NCI-H2081 treated with DMSO at 0.1 percent for 48 hours (cell line): ENCODE data around the gene UGGT2.
"Not testable (repeated sequence)": the region's sequence is repeated elsewhere in the genome, so short reads cannot be mapped to it uniquely, and the experiment has no call there.

Experiments used
- DNase-seq: peaks from one replicate; lab custom pipeline; 2025; lab: John Stamatoyannopoulos, UW

The UGGT2 gene

DNA sequence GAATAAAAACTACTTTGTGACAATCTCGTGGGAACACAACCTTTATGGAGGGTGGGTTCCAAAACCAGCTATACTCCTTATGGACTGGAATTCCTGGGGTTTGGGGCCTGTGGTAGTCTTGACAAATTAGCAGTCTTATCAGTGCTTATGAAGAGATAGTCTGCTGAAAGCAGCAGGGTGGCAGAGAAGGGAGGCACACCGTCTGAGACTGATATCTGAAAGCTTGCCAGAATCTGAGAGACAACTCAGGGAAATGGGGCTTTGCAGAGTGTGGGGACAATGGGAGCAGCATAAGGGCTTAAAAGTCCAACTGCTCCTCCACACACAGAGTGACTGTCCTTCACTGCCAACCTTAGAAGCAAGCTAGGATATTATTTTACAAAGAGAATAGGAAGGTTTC is 95.9 kb downstream of the UGGT2 start:
- no peak for DNase-seq

DNA sequence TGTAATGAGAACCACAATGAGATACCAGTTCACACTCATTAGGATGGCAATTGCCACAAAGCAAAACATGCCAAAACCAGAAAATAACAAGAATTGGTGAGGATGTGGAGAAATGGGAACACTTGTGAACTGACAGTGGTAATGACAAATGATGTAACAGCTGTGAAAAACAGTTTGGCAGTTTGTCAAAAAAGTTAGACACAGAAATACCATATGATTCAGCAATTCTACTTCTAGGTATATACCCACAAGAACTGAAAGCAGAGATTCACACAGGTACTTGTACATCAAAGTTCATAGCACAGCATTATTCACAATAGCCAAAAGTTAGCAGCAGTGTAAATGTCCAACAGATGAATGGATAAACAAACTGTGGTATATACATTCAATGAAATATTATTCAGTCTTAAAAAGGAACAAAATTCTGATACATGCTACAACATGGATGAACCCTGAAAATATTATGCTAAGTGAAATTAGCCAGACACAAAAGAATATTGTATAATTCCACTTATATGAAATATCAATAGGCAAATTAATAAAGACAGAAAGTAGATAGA is 96.5 kb downstream of the UGGT2 start:
- no peak for DNase-seq

DNA sequence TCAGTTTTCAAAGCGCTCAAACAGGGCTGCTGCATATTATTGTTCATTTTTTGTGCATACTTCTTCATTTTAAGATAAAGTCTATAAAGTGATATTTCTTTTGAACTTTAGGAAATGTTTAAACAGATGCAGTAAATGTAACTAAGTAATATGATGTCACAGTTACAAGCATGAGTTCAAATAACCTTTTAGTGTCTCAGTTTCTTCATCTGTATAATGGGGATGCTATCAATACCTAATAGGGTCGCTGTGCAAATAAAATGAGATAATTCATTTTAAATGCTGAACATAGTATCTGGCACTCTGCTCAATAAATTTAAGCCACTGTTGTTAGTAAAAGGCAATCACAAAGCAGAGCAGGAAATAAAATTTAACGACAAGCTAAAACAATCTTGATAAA is 97.5 kb downstream of the UGGT2 start:
- DNase-seq: no peak

DNA sequence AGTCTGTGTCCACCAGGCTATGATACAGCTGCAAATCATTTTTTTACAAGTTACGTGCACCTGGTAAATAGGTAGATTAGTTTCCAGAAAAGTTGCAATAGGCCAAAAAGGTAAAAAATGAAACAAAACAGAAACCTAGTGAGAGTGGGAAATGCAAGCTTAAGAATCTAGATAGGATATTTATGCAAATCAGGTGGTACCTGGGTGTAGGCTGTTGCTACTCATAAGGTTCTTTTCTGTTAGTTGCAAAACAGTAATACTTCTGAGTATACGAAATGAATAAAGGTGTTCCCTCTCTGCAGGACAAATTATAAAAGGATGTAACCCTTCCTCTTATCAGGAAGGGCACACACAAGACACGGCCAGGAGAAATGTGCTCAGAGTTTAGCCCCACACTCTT is 97.9 kb downstream of the UGGT2 start:
- no peak for DNase-seq

DNA sequence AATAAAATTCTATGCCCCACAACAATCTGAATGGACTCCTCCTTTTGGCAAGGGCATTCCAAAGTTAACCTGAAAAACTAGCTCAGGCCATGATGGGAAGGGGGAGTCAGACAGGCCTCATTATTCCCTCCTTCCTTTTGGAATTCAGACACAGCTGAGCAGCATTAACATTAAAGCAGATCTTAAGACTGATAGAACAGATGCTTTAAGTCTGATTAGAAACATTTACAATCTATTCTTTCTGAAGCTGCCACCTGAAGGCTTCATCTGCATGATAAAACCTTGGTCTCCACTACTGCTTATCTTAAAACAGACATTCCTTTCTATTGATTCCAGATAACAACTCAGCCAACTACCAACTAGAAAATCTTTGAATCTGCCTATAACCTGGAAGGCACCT is 98.9 kb downstream of the UGGT2 start:
- no peak for DNase-seq

DNA sequence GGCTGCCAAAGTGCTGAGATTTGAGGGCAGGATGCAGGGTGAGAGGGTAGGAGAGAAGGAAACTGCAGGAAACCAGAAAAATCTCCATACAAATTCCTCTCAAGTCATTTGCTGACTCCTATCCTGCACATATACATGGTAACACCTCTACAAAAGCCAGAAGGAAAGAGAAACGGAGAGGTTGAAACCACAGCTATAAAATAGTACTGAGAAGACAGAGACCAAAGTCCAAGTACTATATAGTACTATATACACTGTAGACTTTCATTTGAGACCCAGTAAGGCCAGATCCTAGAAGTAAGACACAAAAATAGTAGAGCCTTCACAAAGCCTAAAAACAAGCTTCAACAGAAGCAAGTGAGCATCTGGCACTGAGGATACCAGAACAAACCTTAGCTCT is 103.1 kb downstream of the UGGT2 start:
- no peak for DNase-seq

DNA sequence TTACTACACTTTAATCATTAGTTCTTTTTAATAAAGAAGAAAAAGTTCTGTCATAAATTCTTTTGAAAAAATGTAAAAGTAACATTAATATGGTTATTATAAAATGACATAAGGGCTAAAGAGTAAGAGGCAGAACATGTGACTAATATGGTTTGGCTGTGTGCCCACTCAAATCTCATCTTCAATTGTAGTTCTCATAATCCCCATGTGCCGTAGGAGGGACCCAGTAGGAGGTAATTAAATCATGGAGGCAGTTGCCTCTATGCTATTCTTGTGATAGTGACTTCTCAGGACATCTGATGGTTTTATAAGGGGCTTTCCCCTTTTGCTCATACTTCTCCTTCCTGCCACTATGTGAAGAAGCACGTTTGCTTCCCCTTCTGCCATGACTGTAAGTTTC is 104.5 kb downstream of the UGGT2 start:
- no peak for DNase-seq

DNA sequence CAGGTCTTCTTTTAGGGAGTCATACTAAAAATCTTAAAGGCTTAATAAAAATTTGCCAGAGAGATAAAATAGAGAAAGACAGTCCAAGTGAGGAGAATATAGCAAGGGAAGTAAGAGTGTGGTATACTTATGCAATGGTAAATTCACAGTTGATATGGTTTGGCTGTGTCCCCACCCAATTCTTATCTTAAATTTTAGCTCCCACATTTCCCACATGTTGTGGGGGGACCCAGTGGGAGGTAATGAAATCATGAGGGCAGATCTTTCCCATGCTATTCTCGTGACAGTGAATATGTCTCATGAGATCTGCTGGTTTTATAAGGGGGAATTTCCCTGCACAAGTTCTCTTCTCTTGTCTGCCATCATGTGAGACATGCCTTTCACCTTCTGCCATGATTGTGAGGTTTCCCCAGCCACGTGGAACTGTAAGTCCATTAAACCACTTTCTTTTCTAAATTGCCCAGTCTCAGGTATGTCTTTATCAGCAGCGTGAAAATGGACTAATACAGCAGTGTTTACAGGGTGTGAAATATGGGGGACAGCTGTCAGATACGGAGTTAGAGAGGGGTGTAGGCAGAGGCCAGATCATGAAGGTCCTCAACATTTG is 115.4 kb downstream of the UGGT2 start:
- no peak for DNase-seq

DNA sequence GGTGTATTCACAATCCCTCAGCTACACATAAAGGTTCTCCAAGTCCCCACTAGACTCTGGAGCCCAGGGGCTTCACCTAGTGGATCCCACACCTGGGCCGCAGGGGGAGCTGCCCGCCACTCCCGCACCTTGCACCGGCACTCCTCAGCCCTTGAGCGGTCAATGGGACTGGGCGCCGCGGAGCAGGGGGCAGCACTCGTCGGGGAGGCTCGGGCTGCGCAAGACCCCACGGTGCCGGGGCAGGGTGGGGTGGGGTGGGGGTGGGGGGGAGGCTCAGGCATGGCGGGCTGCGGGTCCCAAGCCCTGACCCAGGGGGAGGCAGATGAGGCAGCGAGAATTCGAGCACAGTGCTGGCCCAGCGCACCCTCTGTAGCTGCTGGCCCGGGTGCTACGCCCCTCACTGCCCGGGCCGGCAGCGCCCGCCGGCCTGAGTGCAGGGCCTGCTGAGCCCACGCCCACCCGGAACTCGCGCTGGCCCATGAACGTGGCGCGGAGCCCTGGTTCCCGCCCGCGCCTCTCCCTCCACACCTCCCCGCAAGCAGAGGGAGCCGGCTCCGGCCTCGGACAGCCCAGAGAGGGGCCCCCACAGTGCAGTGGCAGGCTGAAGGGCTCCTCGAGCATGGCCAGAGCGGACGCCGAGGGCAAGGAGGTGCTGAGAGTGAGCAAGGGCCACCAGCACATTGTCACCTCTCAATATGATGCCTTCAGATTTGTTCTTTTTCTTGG is 121.7 kb downstream of the UGGT2 start:
- DNase-seq: no peak

DNA sequence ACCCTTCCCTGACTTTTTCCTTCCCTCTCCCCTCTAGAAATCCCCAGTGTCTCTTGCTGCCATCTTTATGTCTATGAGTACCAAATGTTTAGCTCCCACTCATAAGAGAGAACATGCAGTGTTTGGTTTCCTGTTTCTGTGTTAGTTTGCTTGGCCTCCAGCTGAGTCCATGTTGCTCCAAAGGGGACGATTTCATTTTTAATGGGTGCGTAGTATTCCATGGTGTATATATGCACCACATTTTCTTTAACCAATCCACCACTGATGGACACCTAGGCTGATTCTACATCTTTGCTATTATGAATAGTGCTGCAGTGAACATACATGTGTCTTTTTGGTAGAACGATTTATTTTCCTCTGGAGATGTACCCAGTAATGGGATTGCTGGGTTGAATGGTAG is 123.8 kb downstream of the UGGT2 start:
- DNase-seq: no peak

DNA sequence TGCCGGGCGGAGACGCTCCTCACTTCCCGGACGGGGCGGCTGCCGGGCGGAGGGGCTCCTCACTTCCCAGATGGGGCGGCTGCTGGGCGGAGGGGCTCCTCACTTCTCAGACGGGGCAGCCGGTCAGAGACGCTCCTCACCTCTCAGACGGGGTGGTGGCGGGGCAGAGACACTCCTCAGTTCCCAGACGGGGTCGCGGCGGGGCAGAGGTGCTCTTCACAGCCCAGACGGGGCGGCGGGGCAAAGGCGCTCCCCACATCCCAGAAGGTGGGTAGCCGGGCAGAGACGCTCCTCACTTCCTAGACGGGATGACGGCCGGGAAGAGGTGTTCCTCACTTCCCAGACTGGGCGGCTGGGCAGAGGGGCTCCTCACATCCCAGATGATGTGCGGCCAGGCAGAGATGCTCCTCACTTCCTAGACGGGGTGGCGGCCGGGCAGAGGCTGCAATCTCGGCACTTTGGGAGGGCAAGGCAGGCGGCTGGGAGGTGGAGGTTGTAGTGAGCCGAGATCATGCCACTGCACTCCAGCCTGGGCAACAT is 124.8 kb downstream of the UGGT2 start:
- not testable (repeated sequence) for DNase-seq

DNA sequence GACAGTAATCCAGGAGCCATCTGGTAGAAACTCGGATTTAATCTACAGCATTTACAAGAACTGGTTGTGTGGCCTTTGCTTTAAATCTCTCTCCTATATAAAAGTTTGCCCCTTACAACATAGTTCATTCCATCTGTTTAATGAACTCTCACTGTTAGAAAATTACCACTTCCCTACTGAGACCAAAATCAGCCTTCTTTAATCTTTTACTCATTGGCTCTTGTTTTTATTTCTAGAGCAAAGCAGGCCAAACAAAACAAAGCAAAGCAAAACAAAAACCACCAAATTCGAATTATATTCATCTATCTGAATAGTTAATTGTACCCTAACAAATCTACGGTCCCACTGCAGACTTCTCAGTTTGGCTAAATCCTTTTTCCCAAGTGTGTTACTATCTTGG is 127.0 kb downstream of the UGGT2 start:
- DNase-seq: no peak

DNA sequence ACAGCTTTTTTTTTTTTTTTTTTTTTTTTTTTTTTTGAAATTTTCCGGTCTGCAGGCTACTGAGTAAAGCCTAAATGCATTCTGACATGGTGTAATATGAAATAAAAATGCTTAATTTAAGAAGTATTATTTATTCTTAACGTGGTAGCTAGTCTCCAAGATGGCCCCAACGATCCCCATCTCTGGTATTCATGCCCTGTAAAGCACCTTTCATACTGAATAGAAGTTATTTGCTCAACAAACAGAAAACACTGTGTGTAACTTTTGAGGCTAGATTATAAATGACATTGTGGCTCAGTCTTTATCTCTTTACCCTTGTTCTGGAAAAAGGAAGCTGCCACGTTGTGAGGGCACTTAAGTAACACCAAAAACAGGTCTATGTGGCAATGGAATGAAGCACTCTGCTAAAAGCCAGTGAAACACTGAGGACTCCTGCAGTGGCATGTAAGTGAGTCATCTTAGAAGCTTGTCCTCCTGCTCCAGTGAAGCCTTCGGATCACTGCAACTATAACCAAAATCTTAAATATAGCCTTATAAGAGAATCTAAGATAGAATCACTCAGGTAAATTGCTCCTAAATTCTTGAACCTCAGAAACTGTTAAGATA is 128.7 kb downstream of the UGGT2 start:
- DNase-seq: no peak

DNA sequence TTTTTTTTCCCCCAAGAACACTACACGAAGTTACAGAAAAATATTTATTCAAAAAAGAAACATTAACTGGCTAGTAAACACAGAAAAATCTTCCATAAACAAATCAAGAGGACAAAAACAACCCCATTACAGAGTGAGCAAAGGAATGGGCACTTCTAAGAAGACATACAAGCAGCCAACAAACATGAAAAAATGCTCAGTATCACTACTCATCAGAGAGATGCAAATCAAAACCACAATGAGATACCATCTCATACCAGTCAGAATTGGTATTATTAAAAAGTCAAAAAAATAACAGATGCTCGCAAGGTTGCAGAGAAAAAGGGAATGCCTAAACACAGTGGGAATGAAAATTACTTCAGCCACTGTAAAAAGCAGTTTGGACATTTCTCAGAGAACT is 131.7 kb downstream of the UGGT2 start:
- DNase-seq: no peak

DNA sequence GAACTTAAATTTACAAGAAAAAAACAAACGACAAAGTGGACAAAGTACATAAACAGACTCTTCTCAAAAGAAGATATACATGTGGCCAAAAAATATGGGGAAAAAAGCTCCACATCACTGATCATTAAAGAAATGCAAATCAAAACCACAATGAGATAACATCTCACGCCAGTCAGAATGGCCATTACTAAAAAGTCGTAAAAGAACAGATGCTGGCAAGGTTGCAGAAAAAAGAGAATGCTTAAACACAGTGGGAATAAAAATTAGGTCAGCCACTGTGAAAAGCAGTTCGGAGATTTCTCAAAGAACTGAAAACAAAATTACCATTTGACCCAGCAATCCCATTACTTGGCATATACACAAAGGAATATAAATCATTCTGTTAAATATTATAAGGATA is 132.7 kb downstream of the UGGT2 start:
- no peak for DNase-seq

DNA sequence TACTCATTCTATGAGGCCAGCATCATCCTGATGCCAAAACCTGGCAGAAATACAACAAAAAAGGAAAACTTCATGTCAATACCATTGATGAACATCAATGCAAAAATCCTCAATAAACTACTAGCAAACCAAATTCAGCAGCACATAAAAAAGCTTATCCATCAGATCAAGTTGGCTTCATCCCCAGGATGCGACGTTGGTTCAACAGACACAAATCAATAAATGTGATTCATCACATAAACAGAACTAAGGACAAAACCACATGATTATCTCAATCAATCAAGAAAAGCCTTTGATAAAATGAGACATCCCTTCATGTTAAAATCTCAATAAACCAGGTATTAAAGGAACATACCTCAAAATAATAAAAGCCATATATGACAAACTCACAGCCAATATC is 134.3 kb downstream of the UGGT2 start:
- no peak for DNase-seq

DNA sequence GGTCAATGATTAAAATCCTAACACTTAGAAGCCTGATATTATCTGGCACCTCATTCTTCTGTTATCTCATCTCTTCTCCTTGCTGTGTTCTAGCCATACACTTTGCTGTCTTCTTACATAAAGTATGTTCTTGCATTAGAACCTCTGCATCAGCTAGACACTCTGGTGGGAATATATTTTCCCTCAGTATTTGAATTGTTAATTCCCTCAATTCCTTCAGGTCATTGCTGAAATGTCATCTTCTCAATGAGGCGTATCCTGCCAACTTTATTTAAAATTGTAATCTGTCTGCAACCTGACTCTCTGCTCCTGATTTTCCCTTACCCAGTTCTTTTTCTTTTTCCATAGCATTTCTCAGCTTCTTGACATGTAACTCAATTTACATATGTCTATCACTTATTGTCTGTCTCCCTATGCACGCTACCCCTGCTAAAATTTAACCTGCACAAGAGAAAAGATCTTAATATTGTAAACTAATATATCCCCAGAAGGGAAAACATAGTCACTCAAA is 138.2 kb downstream of the UGGT2 start:
- DNase-seq: no peak

DNA sequence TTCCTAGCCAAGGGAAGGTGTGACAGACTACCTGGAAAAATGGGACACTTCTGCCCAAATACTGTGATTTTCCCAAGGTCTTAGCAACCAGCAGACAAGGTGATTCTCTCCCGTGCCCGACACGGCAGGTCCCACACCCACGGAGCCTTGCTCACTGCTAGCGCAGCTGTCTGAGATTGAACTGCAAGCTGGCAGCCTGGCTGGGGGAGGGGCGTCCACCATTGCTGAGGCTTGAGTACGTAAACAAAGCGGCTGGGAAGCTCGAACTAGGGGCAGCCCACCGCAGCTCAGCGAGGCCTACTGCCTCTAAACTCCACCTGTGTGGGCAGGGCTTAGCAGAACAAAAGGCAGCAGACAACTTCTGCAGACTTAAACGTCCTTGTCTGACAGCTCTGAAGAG is 146.2 kb downstream of the UGGT2 start:
- DNase-seq: no peak

DNA sequence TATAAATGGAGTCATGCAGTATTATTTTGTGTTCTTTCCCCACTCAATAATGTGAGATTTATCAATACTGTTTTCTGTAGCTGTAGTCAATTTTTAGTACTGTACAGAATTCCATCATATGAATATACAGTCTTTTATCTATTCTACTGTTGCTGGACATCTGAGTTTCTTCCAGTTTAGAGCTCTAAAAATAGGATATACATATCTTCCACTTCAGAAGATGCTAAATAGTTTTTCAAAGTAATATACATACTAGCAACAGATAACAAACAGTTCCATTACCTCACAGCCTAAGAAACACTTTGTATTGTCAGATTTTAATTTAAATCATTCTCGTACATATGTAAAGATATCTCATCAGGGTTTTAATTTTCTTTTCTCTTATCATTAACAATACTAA is 149.6 kb downstream of the UGGT2 start:
- no peak for DNase-seq

DNA sequence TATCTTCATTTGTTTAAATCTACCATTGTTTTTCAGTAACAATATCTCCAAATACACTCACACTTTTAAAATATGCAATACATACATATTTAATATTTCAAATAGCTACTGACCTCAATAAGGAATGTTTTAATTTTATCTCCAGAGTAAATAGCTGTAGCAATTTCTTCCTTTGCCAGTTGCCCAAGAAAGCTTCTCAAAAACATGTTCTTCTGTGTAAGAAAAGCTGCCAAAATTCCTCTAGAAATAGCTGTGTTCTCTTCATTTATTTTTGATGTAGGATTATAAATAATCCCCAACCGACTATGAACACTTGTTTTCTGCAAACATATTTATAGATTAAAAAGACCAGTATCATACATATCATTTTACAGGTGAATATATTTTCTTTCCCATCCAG is 150.5 kb downstream of the UGGT2 start:
- DNase-seq: no peak

DNA sequence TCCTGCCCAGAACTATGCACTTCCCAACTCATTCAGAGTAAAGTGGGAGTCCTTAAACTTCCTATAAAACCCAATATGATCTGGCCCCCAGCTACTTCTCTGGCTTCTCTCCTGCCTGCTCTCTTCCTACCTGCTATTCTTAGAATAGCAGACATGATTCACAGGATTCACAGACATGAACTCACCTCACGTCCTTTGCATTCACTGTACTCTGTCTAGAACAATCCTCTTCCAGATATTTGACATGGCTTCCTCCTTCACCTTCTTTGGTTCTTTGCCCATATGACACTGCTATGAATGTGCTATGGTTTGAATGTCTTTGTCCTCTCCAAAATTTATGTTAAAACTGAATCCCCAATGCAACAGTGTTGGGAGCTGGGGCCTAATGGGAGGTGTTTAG is 154.9 kb downstream of the UGGT2 start:
- no peak for DNase-seq

DNA sequence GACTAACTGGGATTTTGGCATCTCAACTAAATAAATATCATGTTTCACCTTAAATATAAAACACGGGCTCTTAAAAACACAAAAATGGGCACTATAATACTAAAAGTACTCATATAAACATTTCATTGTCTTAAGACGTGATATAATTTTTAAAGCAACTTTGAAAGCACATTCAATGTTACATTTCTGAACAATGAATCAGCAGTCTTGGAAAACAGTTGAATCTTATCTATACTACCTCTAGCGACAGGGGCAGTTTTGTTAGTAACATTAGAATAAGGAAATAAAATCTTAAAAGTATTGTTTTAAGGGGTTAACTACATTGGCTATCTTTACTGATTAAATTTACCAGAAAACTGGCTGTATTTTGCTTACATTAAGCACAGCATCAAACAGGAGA is 156.9 kb downstream of the UGGT2 start:
- DNase-seq: no peak

DNA sequence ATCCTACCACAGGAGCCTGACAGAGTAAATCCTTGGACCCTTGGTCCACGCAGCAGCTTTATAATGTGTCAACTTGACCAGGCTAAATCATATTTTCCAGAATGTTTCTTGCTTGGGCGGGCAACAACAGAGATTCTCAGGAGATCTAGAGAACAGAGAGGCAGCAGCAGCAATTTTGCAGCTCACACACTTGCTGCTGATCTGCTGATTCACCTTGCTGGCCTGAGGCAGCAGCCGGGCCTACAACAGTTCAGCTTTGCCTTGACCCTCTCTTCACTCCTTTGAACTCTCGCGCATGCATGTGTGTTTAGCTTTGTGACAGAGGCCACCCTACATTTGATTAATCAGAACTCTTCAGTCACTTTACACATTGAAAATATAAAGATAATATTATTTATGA is 159.3 kb downstream of the UGGT2 start:
- no peak for DNase-seq
